ENCODE measurements around the gene SESN3.
"Not testable (repeated sequence)": the region's sequence is repeated elsewhere in the genome, so short reads cannot be mapped to it uniquely, and the experiment has no call there.

SESN3 gene

GRCh38 chr11:95252586-95252985 is 21.6 kb upstream of the SESN3 start:
- H3K36me3 ChIP-seq (ENCODE audit: control insufficient read depth in 5 of 5, insufficient read depth in 5 of 5, low read length in 5 of 5) = no peaks in the 10 kb centered on the region
- no peak overlapping the region for H3K9ac ChIP-seq (ENCODE audit: low read length in 5 of 5)
- H3K4me3 ChIP-seq (ENCODE audit: low read depth in 1 of 5, low read length in 5 of 5) = no peak overlapping the region
- no peaks in the 10 kb centered on the region for H3K9me3 ChIP-seq (ENCODE audit: control insufficient read depth in 5 of 5, low read length in 5 of 5)
- H3K27me3 ChIP-seq (ENCODE audit: control insufficient read depth in 5 of 5, insufficient read depth in 4 of 5, low read length in 5 of 5) = no peaks in the 10 kb centered on the region
- no peak overlapping the region for H3K27ac ChIP-seq (ENCODE audit: low read depth, low read length)
- peaks cover 2 to 37% (median 22%) of the 10 kb centered on the region in 5 donors for H3K4me1 ChIP-seq (ENCODE audit: control insufficient read depth in 5 of 5, insufficient read depth in 5 of 5, low read length in 5 of 5)

- peaks cover 2 to 35% (median 22%) of the 10 kb centered on the region in 5 donors for H3K4me1 ChIP-seq (ENCODE audit: control insufficient read depth in 5 of 5, insufficient read depth in 5 of 5, low read length in 5 of 5)
- not testable (repeated sequence) for H3K9me3 ChIP-seq (ENCODE audit: control insufficient read depth in 5 of 5, low read length in 5 of 5); H3K4me3 ChIP-seq (ENCODE audit: low read depth in 1 of 5, low read length in 5 of 5); H3K27ac ChIP-seq (ENCODE audit: low read depth, low read length); H3K27me3 ChIP-seq (ENCODE audit: control insufficient read depth in 5 of 5, insufficient read depth in 4 of 5, low read length in 5 of 5); H3K9ac ChIP-seq (ENCODE audit: low read length in 5 of 5); H3K36me3 ChIP-seq (ENCODE audit: control insufficient read depth in 5 of 5, insufficient read depth in 5 of 5, low read length in 5 of 5)
Observed at GRCh38 chr11:95251896-95252295, 20.9 kb upstream of the SESN3 start.

GRCh38 chr11:95248666-95249467 is 17.9 kb upstream of the SESN3 start:
- Histone ChIP-seq H3K36me3 (ENCODE audit: control insufficient read depth in 5 of 5, insufficient read depth in 5 of 5, low read length in 5 of 5) (no peaks in the 10 kb centered on the region), H3K27me3 (ENCODE audit: control insufficient read depth in 5 of 5, insufficient read depth in 4 of 5, low read length in 5 of 5) (no peaks in the 10 kb centered on the region), H3K9ac (ENCODE audit: low read length in 5 of 5) (no peak overlapping the region), H3K9me3 (ENCODE audit: control insufficient read depth in 5 of 5, low read length in 5 of 5) (no peaks in the 10 kb centered on the region), H3K4me1 (ENCODE audit: control insufficient read depth in 5 of 5, insufficient read depth in 5 of 5, low read length in 5 of 5) (peaks cover 0 to 6% (median 2%) of the 10 kb centered on the region in 5 donors), H3K4me3 (ENCODE audit: low read depth in 1 of 5, low read length in 5 of 5) (no peak overlapping the region), H3K27ac (ENCODE audit: low read depth, low read length) (no peak overlapping the region)

GRCh38 chr11:95247883-95248282 is 16.9 kb upstream of the SESN3 start:
- no peaks in the 10 kb centered on the region for H3K27me3 ChIP-seq (ENCODE audit: control insufficient read depth in 5 of 5, insufficient read depth in 4 of 5, low read length in 5 of 5)
- H3K9me3 ChIP-seq (ENCODE audit: control insufficient read depth in 5 of 5, low read length in 5 of 5) = no peaks in the 10 kb centered on the region
- no peaks in the 10 kb centered on the region for H3K36me3 ChIP-seq (ENCODE audit: control insufficient read depth in 5 of 5, insufficient read depth in 5 of 5, low read length in 5 of 5)
- no peak overlapping the region for H3K4me3 ChIP-seq (ENCODE audit: low read depth in 1 of 5, low read length in 5 of 5)
- no peak overlapping the region for H3K27ac ChIP-seq (ENCODE audit: low read depth, low read length)
- peaks cover 0 to 4% (median 0%) of the 10 kb centered on the region in 5 donors for H3K4me1 ChIP-seq (ENCODE audit: control insufficient read depth in 5 of 5, insufficient read depth in 5 of 5, low read length in 5 of 5)
- H3K9ac ChIP-seq (ENCODE audit: low read length in 5 of 5) = no peak overlapping the region

- Histone ChIP-seq H3K36me3 (ENCODE audit: control insufficient read depth in 5 of 5, insufficient read depth in 5 of 5, low read length in 5 of 5) (no peaks in the 10 kb centered on the region), H3K9ac (ENCODE audit: low read length in 5 of 5) (no peak overlapping the region), H3K4me3 (ENCODE audit: low read depth in 1 of 5, low read length in 5 of 5) (no peak overlapping the region), H3K9me3 (ENCODE audit: control insufficient read depth in 5 of 5, low read length in 5 of 5) (no peaks in the 10 kb centered on the region), H3K27ac (ENCODE audit: low read depth, low read length) (no peak overlapping the region), H3K27me3 (ENCODE audit: control insufficient read depth in 5 of 5, insufficient read depth in 4 of 5, low read length in 5 of 5) (no peaks in the 10 kb centered on the region), H3K4me1 (ENCODE audit: control insufficient read depth in 5 of 5, insufficient read depth in 5 of 5, low read length in 5 of 5) (peaks cover 0 to 4% (median 0%) of the 10 kb centered on the region in 5 donors)
Observed at GRCh38 chr11:95247127-95247684, 16.2 kb upstream of the SESN3 start.

GRCh38 chr11:95245581-95245980 is 14.6 kb upstream of the SESN3 start:
- Histone ChIP-seq H3K36me3 (ENCODE audit: control insufficient read depth in 5 of 5, insufficient read depth in 5 of 5, low read length in 5 of 5) (no peaks in the 10 kb centered on the region), H3K4me1 (ENCODE audit: control insufficient read depth in 5 of 5, insufficient read depth in 5 of 5, low read length in 5 of 5) (peaks cover 0 to 7% (median 3%) of the 10 kb centered on the region in 5 donors), H3K9me3 (ENCODE audit: control insufficient read depth in 5 of 5, low read length in 5 of 5) (no peaks in the 10 kb centered on the region), H3K27ac (ENCODE audit: low read depth, low read length) (no peak overlapping the region), H3K9ac (ENCODE audit: low read length in 5 of 5) (no peak overlapping the region), H3K4me3 (ENCODE audit: low read depth in 1 of 5, low read length in 5 of 5) (no peak overlapping the region), H3K27me3 (ENCODE audit: control insufficient read depth in 5 of 5, insufficient read depth in 4 of 5, low read length in 5 of 5) (no peaks in the 10 kb centered on the region)

GRCh38 chr11:95245038-95245437 is 14.0 kb upstream of the SESN3 start:
- Histone ChIP-seq H3K27ac (ENCODE audit: low read depth, low read length) (no peak overlapping the region), H3K9me3 (ENCODE audit: control insufficient read depth in 5 of 5, low read length in 5 of 5) (no peaks in the 10 kb centered on the region), H3K36me3 (ENCODE audit: control insufficient read depth in 5 of 5, insufficient read depth in 5 of 5, low read length in 5 of 5) (no peaks in the 10 kb centered on the region), H3K27me3 (ENCODE audit: control insufficient read depth in 5 of 5, insufficient read depth in 4 of 5, low read length in 5 of 5) (no peaks in the 10 kb centered on the region), H3K4me1 (ENCODE audit: control insufficient read depth in 5 of 5, insufficient read depth in 5 of 5, low read length in 5 of 5) (peaks cover 0 to 7% (median 3%) of the 10 kb centered on the region in 5 donors), H3K4me3 (ENCODE audit: low read depth in 1 of 5, low read length in 5 of 5) (no peak overlapping the region), H3K9ac (ENCODE audit: low read length in 5 of 5) (no peak overlapping the region)

GRCh38 chr11:95243673-95244072 is 12.7 kb upstream of the SESN3 start:
- no peak overlapping the region for H3K4me3 ChIP-seq (ENCODE audit: low read depth in 1 of 5, low read length in 5 of 5)
- no peaks in the 10 kb centered on the region for H3K27me3 ChIP-seq (ENCODE audit: control insufficient read depth in 5 of 5, insufficient read depth in 4 of 5, low read length in 5 of 5)
- H3K27ac ChIP-seq (ENCODE audit: low read depth, low read length) = no peak overlapping the region

GRCh38 chr11:95242845-95243605 is 12.0 kb upstream of the SESN3 start:
- no peak overlapping the region for H3K27ac ChIP-seq (ENCODE audit: low read depth, low read length)
- H3K9me3 ChIP-seq (ENCODE audit: control insufficient read depth in 5 of 5, low read length in 5 of 5) = no peaks in the 10 kb centered on the region
- peaks cover 0 to 5% (median 3%) of the 10 kb centered on the region in 5 donors for H3K4me1 ChIP-seq (ENCODE audit: control insufficient read depth in 5 of 5, insufficient read depth in 5 of 5, low read length in 5 of 5)
- no peak overlapping the region for H3K4me3 ChIP-seq (ENCODE audit: low read depth in 1 of 5, low read length in 5 of 5)
- H3K36me3 ChIP-seq (ENCODE audit: control insufficient read depth in 5 of 5, insufficient read depth in 5 of 5, low read length in 5 of 5) = no peaks in the 10 kb centered on the region
- H3K9ac ChIP-seq (ENCODE audit: low read length in 5 of 5) = no peak overlapping the region
- no peaks in the 10 kb centered on the region for H3K27me3 ChIP-seq (ENCODE audit: control insufficient read depth in 5 of 5, insufficient read depth in 4 of 5, low read length in 5 of 5)

More at GRCh38 chr11:95243673-95244072, 12.7 kb upstream of the SESN3 start:
- H3K4me1 ChIP-seq (ENCODE audit: control insufficient read depth in 5 of 5, insufficient read depth in 5 of 5, low read length in 5 of 5) = peaks cover 0 to 5% (median 3%) of the 10 kb centered on the region in 5 donors
- H3K36me3 ChIP-seq (ENCODE audit: control insufficient read depth in 5 of 5, insufficient read depth in 5 of 5, low read length in 5 of 5) = no peaks in the 10 kb centered on the region
- H3K9ac ChIP-seq (ENCODE audit: low read length in 5 of 5) = no peak overlapping the region
- H3K9me3 ChIP-seq (ENCODE audit: control insufficient read depth in 5 of 5, low read length in 5 of 5) = no peaks in the 10 kb centered on the region
